Activated CD4-positive, CD25-positive, alpha-beta regulatory T cell treated with anti-CD3 and anti-CD28 coated beads, Interleukin-2, amount 50 U/mL, for 16 hours (primary cell): Measurements from ENCODE around the gene HK1.
"Not testable (repeated sequence)": the region's sequence is repeated elsewhere in the genome, so short reads cannot be mapped to it uniquely, and the experiment has no call there.

ENCODE experiments used
- DNase-seq: peaks from one replicate; pipeline ENCODE4 v3.0.0-alpha.2; 2020; ENCODE audit warnings: low read depth, low spot score

HK1 gene

DNA sequence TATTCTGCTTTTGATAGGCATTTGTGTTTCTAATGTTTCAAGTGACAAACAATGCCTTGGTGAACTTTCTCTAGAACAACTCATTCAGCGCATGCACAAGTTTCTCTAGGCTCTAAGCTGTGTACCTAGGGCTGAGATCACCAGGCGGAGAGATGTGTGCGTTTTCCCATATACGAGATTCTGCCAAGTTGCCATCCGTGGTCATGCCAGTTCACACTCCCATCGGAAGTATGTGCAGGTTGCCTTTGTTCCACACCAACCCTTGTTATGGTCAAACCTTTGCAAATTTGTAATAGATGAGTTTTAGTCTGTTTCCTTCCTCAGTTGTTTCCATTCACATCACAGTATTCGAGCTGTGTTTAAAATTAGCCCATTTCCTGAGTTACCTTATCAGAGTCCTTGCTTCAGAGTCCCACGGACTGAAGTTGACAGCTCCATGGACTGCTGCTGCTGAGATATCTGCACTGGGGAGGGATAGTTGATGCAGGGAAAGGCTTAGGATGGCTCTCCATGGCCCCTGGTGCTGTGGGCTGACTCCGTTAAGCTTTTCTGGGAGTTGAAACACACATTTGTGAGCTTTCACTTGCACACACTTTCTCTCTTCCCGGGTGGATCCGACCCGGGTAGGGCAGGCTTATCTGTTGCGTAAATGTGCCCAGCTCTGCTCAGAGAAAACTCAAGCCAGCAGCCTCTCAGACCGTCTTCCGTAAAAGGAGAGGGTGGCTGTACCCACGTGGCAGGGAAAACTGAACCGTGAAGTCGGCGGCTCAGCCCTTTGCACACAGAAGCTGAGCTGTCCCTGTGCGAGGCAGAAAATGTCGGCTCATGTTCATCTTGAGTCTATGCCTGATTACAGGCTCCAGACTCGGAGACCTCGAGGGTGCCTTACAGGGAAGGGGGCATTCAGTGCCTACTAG is 49.4 kb downstream of the HK1 start:
- no peak for DNase-seq

- no peak for DNase-seq
Measured at GRCh38 chr10:69328380-69328735, 50.1 kb downstream of the HK1 start.

- DNase-seq: not testable (repeated sequence)
Measured at GRCh38 chr10:69328888-69329287, 50.6 kb downstream of the HK1 start.

DNA sequence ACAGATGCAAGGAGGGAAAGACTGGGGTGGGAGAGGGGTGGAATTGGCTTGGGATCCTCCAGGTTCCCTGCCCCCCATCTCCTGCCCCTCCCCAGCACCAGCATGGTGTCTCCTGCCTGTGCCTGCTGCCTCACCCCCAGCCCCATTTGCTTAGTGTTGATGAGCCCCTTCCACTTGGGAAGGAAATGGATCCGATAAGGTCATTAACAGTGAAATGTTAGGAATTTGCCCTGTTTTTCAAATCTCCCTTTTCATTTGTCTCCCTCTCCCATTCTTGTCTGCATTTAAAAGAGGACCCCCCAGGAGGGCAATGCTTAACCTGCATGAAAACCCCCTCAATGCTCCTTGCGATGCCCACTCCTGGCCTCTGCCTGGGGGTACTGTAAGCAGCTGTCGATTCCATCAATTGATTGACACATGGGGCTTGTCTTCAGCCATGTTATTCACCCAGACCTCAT is 51.5 kb downstream of the HK1 start:
- DNase-seq: no peak

GRCh38 chr10:69331161-69331560 is 52.9 kb downstream of the HK1 start:
- no peak for DNase-seq

GRCh38 chr10:69332278-69333010 is 54.1 kb downstream of the HK1 start:
- no peak for DNase-seq

DNA sequence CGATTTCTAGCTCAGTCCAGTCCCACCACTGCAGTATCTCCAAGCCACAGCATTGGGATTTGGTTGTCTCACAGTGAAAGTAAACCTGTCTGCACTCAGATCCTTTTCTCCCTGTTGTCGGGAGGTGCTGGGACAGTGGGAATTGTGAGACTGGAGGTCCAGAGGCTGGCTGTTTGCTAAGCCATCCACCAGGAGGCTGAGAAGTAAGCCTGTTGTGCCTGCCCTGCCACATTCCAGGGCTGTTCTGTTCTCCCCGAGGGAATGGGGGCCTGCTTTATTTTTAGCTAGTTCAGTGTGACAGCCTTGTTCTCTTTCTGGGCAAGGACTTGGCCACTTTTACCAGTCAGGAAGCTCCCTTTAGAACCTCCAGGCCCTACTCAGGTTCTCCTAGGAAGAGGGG is 54.9 kb downstream of the HK1 start:
- DNase-seq: no peak

- DNase-seq: not testable (repeated sequence)
Measured at GRCh38 chr10:69333865-69334301, 55.6 kb downstream of the HK1 start.

- no peak for DNase-seq
Measured at GRCh38 chr10:69334302-69335062, 56.2 kb downstream of the HK1 start.

- DNase-seq: no peak
Measured at GRCh38 chr10:69335063-69335587, 56.8 kb downstream of the HK1 start.

GRCh38 chr10:69335613-69336012 is 57.3 kb downstream of the HK1 start:
- DNase-seq: no peak

DNA sequence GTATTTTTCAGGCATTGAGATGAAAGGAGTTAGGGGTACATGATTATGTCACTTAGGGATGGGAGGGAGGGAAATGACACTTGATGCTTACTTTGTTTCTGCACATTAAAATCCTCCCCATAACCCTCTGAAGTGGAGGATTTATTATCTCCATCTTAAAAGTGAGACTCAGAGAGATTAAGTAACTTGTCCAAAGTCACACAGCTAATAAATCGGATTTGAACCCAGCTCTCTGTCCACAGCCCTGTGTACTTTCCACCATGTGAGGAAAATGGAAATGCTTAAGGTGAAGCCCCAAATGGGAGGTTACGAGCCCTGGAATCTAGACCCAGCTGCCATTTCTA is 58.6 kb downstream of the HK1 start:
- DNase-seq: no peak

GRCh38 chr10:69337296-69338132 is 59.2 kb downstream of the HK1 start:
- no peak for DNase-seq

DNA sequence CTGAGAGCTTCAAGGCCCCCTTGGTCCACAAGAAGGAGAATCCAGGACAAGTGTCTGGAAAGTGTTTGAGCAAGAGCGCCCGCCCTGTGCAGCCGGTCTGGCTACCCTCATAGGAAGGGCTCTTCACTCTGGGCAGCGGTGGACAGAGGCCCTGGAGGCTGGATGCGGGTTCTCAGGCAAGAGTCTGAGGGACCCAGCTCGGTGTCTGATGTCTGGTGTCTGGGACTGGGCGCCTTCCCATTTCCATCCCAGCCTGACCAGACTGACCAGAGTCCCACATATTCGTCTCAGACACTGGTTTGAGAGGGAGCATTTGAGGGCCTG is 59.8 kb downstream of the HK1 start:
- no peak for DNase-seq

- DNase-seq: no peak
Measured at GRCh38 chr10:69338547-69339450, 60.5 kb downstream of the HK1 start.

DNA sequence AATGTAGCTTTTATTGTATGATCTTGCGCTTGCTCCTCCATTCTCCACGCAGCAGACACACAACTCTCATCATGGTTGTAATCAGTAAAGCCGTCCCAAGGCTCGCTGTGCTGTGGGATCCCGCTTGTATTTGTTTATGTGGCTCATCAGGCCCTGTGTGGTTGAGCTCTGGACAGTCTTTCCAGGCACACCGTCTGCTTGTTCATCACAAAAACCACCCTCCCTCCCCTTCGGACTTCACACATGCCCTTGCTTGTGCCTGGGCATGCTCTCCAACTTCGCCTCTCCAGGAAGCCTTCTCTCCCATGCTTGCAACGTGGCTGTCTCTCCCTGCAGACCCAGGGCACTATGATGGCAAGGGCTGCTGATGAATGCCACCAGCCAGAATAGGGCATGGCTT is 62.4 kb downstream of the HK1 start:
- DNase-seq: no peak

DNA sequence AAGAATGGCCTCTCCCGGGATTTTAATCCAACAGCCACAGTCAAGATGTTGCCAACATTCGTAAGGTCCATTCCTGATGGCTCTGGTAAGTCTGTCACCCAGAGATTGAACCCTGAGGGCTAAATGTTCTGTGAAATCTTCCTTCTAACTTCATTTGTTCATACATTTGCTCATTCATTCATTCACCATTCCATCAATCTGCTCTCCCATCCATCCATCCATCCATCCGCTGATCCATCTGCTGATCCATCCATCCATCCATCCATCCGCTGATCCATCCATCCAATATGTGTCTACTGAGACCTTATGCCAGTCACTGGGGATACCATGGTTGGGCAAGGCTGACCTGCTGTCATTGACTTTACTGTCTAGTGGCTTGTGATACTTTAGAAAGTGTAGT is 65.6 kb downstream of the HK1 start:
- no peak for DNase-seq

- no peak for DNase-seq
Measured at GRCh38 chr10:69344591-69345252, 66.4 kb downstream of the HK1 start.

GRCh38 chr10:69345402-69345801 is 67.1 kb downstream of the HK1 start:
- DNase-seq: no peak
